Testis (tissue), 3 donors: ENCODE data around the gene USP35. TPM values are rescaled to one million over a fixed set of nuclear protein-coding genes. Genes with fewer than 3 reads are reported as not detected.
"Not testable (repeated sequence)": the region's sequence is repeated elsewhere in the genome, so short reads cannot be mapped to it uniquely, and the experiment has no call there.

ENCODE experiments used
- DNase-seq: peaks from one replicate; pipeline ENCODE4 v3.0.0-alpha.2; 2019
- H3K27ac ChIP-seq, 2 donors: fragments of 200-600 bp; sonication (generic); one replicate each; pipeline ENCODE4 v1.5.1; 2019
- H3K27me3 ChIP-seq: fragments of 200-600 bp; sonication (generic); one replicate; pipeline ENCODE4 v1.5.1; 2019
- H3K36me3 ChIP-seq: fragments of 200-600 bp; sonication (generic); one replicate; pipeline ENCODE4 v1.5.1; 2017; ENCODE audit warnings: low read depth; ENCODE audit errors: missing control alignments
- H3K4me1 ChIP-seq: fragments of 200-600 bp; sonication (generic); one replicate; pipeline ENCODE4 v1.5.1; 2019
- H3K4me3 ChIP-seq, 2 donors: fragments of 200-600 bp; sonication (generic); one replicate each; pipeline ENCODE4 v1.5.1; 2017 to 2019
- H3K9me3 ChIP-seq: fragments of 200-600 bp; sonication (generic); one replicate; pipeline ENCODE4 v1.5.1; 2017
- CTCF ChIP-seq, 3 experiments: fragments of 450-650 bp in 2 of 3; fragments of 200-600 bp in 1 of 3; sonication (generic) in 1 of 3; IDR thresholded peaks; one replicate each; pipeline ENCODE4 v1.5.1; 2016 to 2019; ENCODE audit warnings: antibody characterized with exemption in 3 of 3, mild to moderate bottlenecking in 2 of 3, moderate library complexity in 1 of 3
- POLR2A ChIP-seq: fragments of 450-650 bp; IDR thresholded peaks from one replicate; pipeline ENCODE4 v1.6.1; 2017; ENCODE audit warnings: antibody characterized with exemption, mild to moderate bottlenecking, moderate library complexity
- WGBS, 2 donors: methylation state at CpG; one replicate each; pipeline ENCODE4 v1.1.5; 2018; 5-methylcytosine and 5-hydroxymethylcytosine counted together
- intact Hi-C: fragments of 100-400 bp; cut with DNase I; formaldehyde crosslinking; loops from one replicate; pipeline ENCODE4 v1.15.1; 2023; ENCODE audit warnings: low total_unique reads
- polyA plus RNA-seq: library from polyadenylated mRNA; stranded (reverse); fragments of 350-450 nt; fragmentation: Illumina TruSeq; extraction: RNeasy Lipid Tissue Mini Kit (QIAGEN cat#74804); gene quantifications from one replicate; pipeline ENCODE4 v1.2.3, GENCODE V29; 2014; ENCODE audit warnings: low read depth, low replicate concordance; ENCODE audit not compliant: insufficient read depth
- total RNA-seq, 2 donors: library from RNA; depleted of rRNA; stranded (reverse); fragments of >200 nt; gene quantifications; one replicate each; pipeline ENCODE4 v1.2.3, GENCODE V29; 2016

Gene USP35
- total and polyA plus RNA-seq, 3 donors from 2014 or later = 10.5 to 33.5 (median 25.8) TPM

- no peak for TF ChIP-seq POLR2A
- TF ChIP-seq CTCF (IDR thresholded peaks at IDR 0.05) = no peak
- Histone ChIP-seq H3K4me1 (no peaks in the 10 kb centered on the region), H3K9me3 (no peaks in the 10 kb centered on the region), H3K36me3 (no peaks in the 10 kb centered on the region), H3K4me3 (no peak overlapping the region), H3K27ac (no peak overlapping the region), H3K27me3 (no peaks in the 10 kb centered on the region)
- intact Hi-C loops = no loop called here
- DNase-seq = no peak
Measured at GRCh38 chr11:78231962-78232501, 43.3 kb downstream of the USP35 start.

GRCh38 chr11:78233046-78233445, 44.3 kb downstream of the USP35 start:
- H3K9me3 ChIP-seq, H3K36me3 ChIP-seq, DNase-seq, H3K4me1 ChIP-seq, H3K27me3 ChIP-seq, intact Hi-C loops, H3K4me3 ChIP-seq, H3K27ac ChIP-seq: not testable (repeated sequence)
- 89 to 92% methylated on average over 6 of the region's 6 CpGs for WGBS, 2 donors

GRCh38 chr11:78234006-78234405, 45.3 kb downstream of the USP35 start:
- H3K4me3 ChIP-seq = no peak overlapping the region
- TF ChIP-seq POLR2A = no peak
- TF ChIP-seq CTCF (IDR thresholded peaks at IDR 0.05) = no peak
- H3K9me3 ChIP-seq = no peaks in the 10 kb centered on the region
- no peaks in the 10 kb centered on the region for H3K4me1 ChIP-seq
- peak; percentile 67 for DNase-seq
- H3K36me3 ChIP-seq = no peaks in the 10 kb centered on the region
- intact Hi-C loops = no loop called here
- no peak overlapping the region for H3K27ac ChIP-seq
- no peaks in the 10 kb centered on the region for H3K27me3 ChIP-seq
- 71 to 77% methylated on average over 5 of the region's 5 CpGs for WGBS, 2 donors

GRCh38 chr11:78237293-78238046, 48.8 kb downstream of the USP35 start:
- no peak for DNase-seq
- intact Hi-C loops = no loop called here
- TF ChIP-seq CTCF (IDR thresholded peaks at IDR 0.05) (no peak), POLR2A (no peak)

GRCh38 chr11:78239781-78240180, 51.1 kb downstream of the USP35 start:
- no peak for DNase-seq
- no peaks in the 10 kb centered on the region for H3K4me1 ChIP-seq
- intact Hi-C loops = no loop called here
- no peak overlapping the region for H3K4me3 ChIP-seq
- TF ChIP-seq CTCF (IDR thresholded peaks at IDR 0.05) (no peak), POLR2A (no peak)
- H3K9me3 ChIP-seq = no peaks in the 10 kb centered on the region
- no peak overlapping the region for H3K27ac ChIP-seq
- H3K36me3 ChIP-seq = no peaks in the 10 kb centered on the region
- H3K27me3 ChIP-seq = no peaks in the 10 kb centered on the region
- WGBS, 2 donors = 100% methylated on average over 1 of the region's 1 CpG; no CpG with 5 or more reads in 1 of the 2 donors

More at GRCh38 chr11:78237293-78238046, 48.8 kb downstream of the USP35 start:
- H3K27ac ChIP-seq = no peak overlapping the region
- H3K9me3 ChIP-seq = no peaks in the 10 kb centered on the region
- no peaks in the 10 kb centered on the region for H3K27me3 ChIP-seq
- no peaks in the 10 kb centered on the region for H3K4me1 ChIP-seq
- H3K4me3 ChIP-seq = no peak overlapping the region
- no peaks in the 10 kb centered on the region for H3K36me3 ChIP-seq
